GM19397 (cell line): ENCODE results near the gene CD59.
"Not testable (repeated sequence)": the region's sequence is repeated elsewhere in the genome, so short reads cannot be mapped to it uniquely, and the experiment has no call there.

ENCODE experiments used
- ATAC-seq: cut with Tn5 transposase; IDR thresholded peaks from one replicate; pipeline ENCODE4 v1.9.1; 2021; ENCODE audit warnings: mild to moderate bottlenecking, moderate library complexity; ENCODE audit not compliant: unreplicated experiment

The CD59 gene

GRCh38 chr11:33743291-33743690, 7.1 kb upstream of the CD59 start:
- ATAC-seq, result no peak

- no peak for ATAC-seq
These were observed 6.1 kb upstream of the CD59 start for GRCh38 chr11:33742249-33742851.

- no peak for ATAC-seq
These were observed 5.6 kb upstream of the CD59 start for GRCh38 chr11:33741806-33742205.

GRCh38 chr11:33737362-33737821, 1.2 kb upstream of the CD59 start:
- no peak for ATAC-seq

GRCh38 chr11:33735271-33736147, 714 bp downstream of the CD59 start:
- peak; percentile 46 for ATAC-seq

- no peak for ATAC-seq
These were observed 1.6 kb downstream of the CD59 start for GRCh38 chr11:33734441-33735270.

GRCh38 chr11:33733980-33734379, 2.2 kb downstream of the CD59 start:
- no peak for ATAC-seq

- ATAC-seq, result no peak
These were observed 4.3 kb downstream of the CD59 start for GRCh38 chr11:33731723-33732531.

- ATAC-seq, result no peak
These were observed 5.5 kb downstream of the CD59 start for GRCh38 chr11:33730716-33731115.

GRCh38 chr11:33729072-33729664, 7.1 kb downstream of the CD59 start:
- not testable (repeated sequence) for ATAC-seq

GRCh38 chr11:33727539-33727938, 8.7 kb downstream of the CD59 start:
- ATAC-seq, result not testable (repeated sequence)

- ATAC-seq, result no peak
These were observed 10.7 kb downstream of the CD59 start for GRCh38 chr11:33725496-33725895.

GRCh38 chr11:33724644-33725035, 11.6 kb downstream of the CD59 start:
- ATAC-seq, result no peak

GRCh38 chr11:33723238-33723881, 12.9 kb downstream of the CD59 start:
- ATAC-seq, result no peak

GRCh38 chr11:33722590-33723234, 13.5 kb downstream of the CD59 start:
- peak; percentile 56 for ATAC-seq

- ATAC-seq, result no peak
These were observed 14.2 kb downstream of the CD59 start for GRCh38 chr11:33721984-33722383.

- no peak for ATAC-seq
These were observed 14.8 kb downstream of the CD59 start for GRCh38 chr11:33721426-33721825.

- ATAC-seq, result no peak
These were observed 16.6 kb downstream of the CD59 start for GRCh38 chr11:33719587-33719986.

- ATAC-seq, result no peak
These were observed 17.8 kb downstream of the CD59 start for GRCh38 chr11:33718440-33718839.
